PC-3 (cell line): ENCODE results near the gene KCNK2. TPM values are rescaled to one million over a fixed set of nuclear protein-coding genes. Genes with fewer than 3 reads are reported as not detected.

ENCODE experiments used
- ATAC-seq: fragments of 200-7000 bp; cut with Tn5 transposase; 2 replicates; pipeline ENCODE4 v1.9.1; 2020; ENCODE audit warnings: mild to moderate bottlenecking, moderate library complexity
- BruUV-seq: library from RNA; stranded (reverse); fragments of 400-500 nt; replicated peaks from 2 replicates; lab custom pipeline; 2021; lab: Mats Ljungman, UMichigan
- CTCF ChIA-PET: fragments of 300-600 bp; sonication (Branson Sonifier 250); formaldehyde crosslinking; loops from one replicate; lab custom pipeline; 2022; ENCODE audit warnings: antibody characterized with exemption; lab: Charles Lee
- POLR2A ChIA-PET: fragments of 300-600 bp; sonication (Branson Sonifier 250); formaldehyde crosslinking; loops from one replicate; lab custom pipeline; 2022; ENCODE audit warnings: antibody characterized with exemption; ENCODE audit not compliant: unreplicated experiment; lab: Charles Lee
- DNase-seq: peaks from one replicate; pipeline ENCODE4 v3.0.0-alpha.2; 2015
- H2AFZ ChIP-seq: fragments of 300-600 bp; sonication (generic); 2 replicates; pipeline ENCODE4 v1.6.0; 2016; ENCODE audit warnings: antibody characterized with exemption, low read length
- H3F3A ChIP-seq: fragments of 300-600 bp; sonication (generic); one replicate; pipeline ENCODE4 v1.6.0; 2017; ENCODE audit warnings: antibody characterized with exemption, low read length, control low read depth, mild to moderate bottlenecking; ENCODE audit not compliant: unreplicated experiment
- H3K27ac ChIP-seq: fragments of 300-600 bp; sonication (generic); 2 replicates; pipeline ENCODE4 v1.5.1; 2016; ENCODE audit warnings: mild to moderate bottlenecking, low read length
- H3K27me3 ChIP-seq: fragments of 300-600 bp; sonication (generic); 2 replicates; pipeline ENCODE4 v1.6.1; 2016; ENCODE audit warnings: low read length, mixed read lengths
- H3K36me3 ChIP-seq: fragments of 300-600 bp; sonication (generic); 2 replicates; pipeline ENCODE4 v1.6.1; 2016; ENCODE audit warnings: low read depth, mixed run types, low read length, mixed read lengths
- H3K4me1 ChIP-seq: fragments of 300-600 bp; sonication (generic); 2 replicates; pipeline ENCODE4 v1.5.1; 2016; ENCODE audit warnings: low read length; ENCODE audit not compliant: insufficient read depth
- H3K4me2 ChIP-seq: fragments of 300-600 bp; sonication (generic); 2 replicates; pipeline ENCODE4 v1.6.0; 2016; ENCODE audit warnings: low read length
- H3K4me3 ChIP-seq: fragments of 300-600 bp; sonication (generic); 2 replicates; pipeline ENCODE4 v1.5.1; 2016; ENCODE audit warnings: mild to moderate bottlenecking, low read length, mixed read lengths
- H3K79me2 ChIP-seq: fragments of 300-600 bp; sonication (generic); 2 replicates; pipeline ENCODE4 v1.6.1; 2017; ENCODE audit warnings: low read length, mixed read lengths
- H3K9ac ChIP-seq: fragments of 300-600 bp; sonication (generic); 2 replicates; pipeline ENCODE4 v1.6.0; 2016; ENCODE audit warnings: mild to moderate bottlenecking, low read length
- H3K9me2 ChIP-seq: fragments of 300-600 bp; sonication (generic); replicated peaks from 2 replicates; pipeline ENCODE4 v1.6.1; 2016; ENCODE audit warnings: mixed run types, low read length, mixed read lengths
- H3K9me3 ChIP-seq: fragments of 300-600 bp; sonication (generic); 2 replicates; pipeline ENCODE4 v1.6.1; 2016; ENCODE audit warnings: low read length, mixed read lengths
- H4K20me1 ChIP-seq: fragments of 300-600 bp; sonication (generic); 2 replicates; pipeline ENCODE4 v1.6.1; 2016; ENCODE audit warnings: low read length, mixed read lengths
- CTCF ChIP-seq: fragments of 300-600 bp; sonication (generic); conservative IDR thresholded peaks from 2 replicates; pipeline ENCODE4 v1.5.1; 2017; ENCODE audit warnings: antibody characterized with exemption, low read depth, mild to moderate bottlenecking, low read length
- EZH2 ChIP-seq: fragments of 300-600 bp; sonication (generic); IDR thresholded peaks from one replicate; pipeline ENCODE4 v1.6.1; 2017; ENCODE audit warnings: antibody characterized with exemption, mild to moderate bottlenecking, low read length; ENCODE audit not compliant: unreplicated experiment
- EZH2phosphoT487 ChIP-seq: fragments of 300-600 bp; sonication (generic); IDR thresholded peaks from 2 replicates; pipeline ENCODE4 v1.6.1; 2018; ENCODE audit warnings: mild to moderate bottlenecking, antibody characterized with exemption, low read length, borderline replicate concordance
- intact Hi-C: fragments of 100-400 bp; cut with micrococcal nuclease; formaldehyde crosslinking; loops from 2 replicates; pipeline ENCODE4 v1.9.0; 2023
- total RNA-seq: library from RNA; depleted of rRNA; stranded (reverse); fragments of >200 nt; gene quantifications from 2 replicates; pipeline ENCODE4 v1.2.3, GENCODE V29; 2014

KCNK2 gene
- total RNA-seq, 1 experiment from 2014 or later = not detected

GRCh38 chr1:215128504-215128903, 46.0 kb downstream of the KCNK2 start:
- Histone ChIP-seq H3K4me3 (no peak overlapping the region), H3F3A (no peaks in the 10 kb centered on the region), H3K9ac (no peak overlapping the region), H3K4me2 (no peak overlapping the region), H3K9me3 (no peaks in the 10 kb centered on the region), H3K27ac (no peak overlapping the region), H3K79me2 (no peaks in the 10 kb centered on the region), H4K20me1 (no peaks in the 10 kb centered on the region), H2AFZ (peak overlapping the region; percentile 24), H3K36me3 (no peaks in the 10 kb centered on the region), H3K4me1 (no peaks in the 10 kb centered on the region), H3K27me3 (no peaks in the 10 kb centered on the region), H3K9me2 (no peaks in the 10 kb centered on the region; the same call in 1 of the 2 replicates)
- POLR2A ChIA-PET = no interaction called here
- CTCF ChIA-PET = no interaction called here
- intact Hi-C loops = no loop called here
- DNase-seq = no peak
- BruUV-seq = no TSS peak
- TF ChIP-seq CTCF = no peak
- no peak for TF ChIP-seq EZH2phosphoT487
- no peak for TF ChIP-seq EZH2
- no peak for ATAC-seq

- POLR2A ChIA-PET = no interaction called here
- Histone ChIP-seq H3K27ac (no peak overlapping the region), H3K4me2 (no peak overlapping the region), H4K20me1 (no peaks in the 10 kb centered on the region), H3K4me1 (no peaks in the 10 kb centered on the region), H3K9me2 (no peaks in the 10 kb centered on the region; the same call in 1 of the 2 replicates), H3K9ac (no peak overlapping the region), H3K36me3 (no peaks in the 10 kb centered on the region), H3K4me3 (no peak overlapping the region), H2AFZ (no peak overlapping the region), H3F3A (no peaks in the 10 kb centered on the region), H3K9me3 (no peaks in the 10 kb centered on the region), H3K27me3 (no peaks in the 10 kb centered on the region), H3K79me2 (no peaks in the 10 kb centered on the region)
- DNase-seq (no peak), ATAC-seq (no peak)
- CTCF ChIA-PET = no interaction called here
- intact Hi-C loops = no loop called here
- no TSS peak for BruUV-seq
- TF ChIP-seq EZH2phosphoT487 = no peak
- TF ChIP-seq CTCF = no peak
- no peak for TF ChIP-seq EZH2
Observed at GRCh38 chr1:215131291-215131690, 48.8 kb downstream of the KCNK2 start.

- BruUV-seq = no TSS peak
- no peak for ATAC-seq
- POLR2A ChIA-PET = no interaction called here
Observed at GRCh38 chr1:215132156-215132555, 49.6 kb downstream of the KCNK2 start.

More at GRCh38 chr1:215132156-215132555, 49.6 kb downstream of the KCNK2 start:
- H3K36me3 ChIP-seq = no peaks in the 10 kb centered on the region
- no peak for TF ChIP-seq EZH2
- TF ChIP-seq CTCF = no peak
- no peak for TF ChIP-seq EZH2phosphoT487
- CTCF ChIA-PET = no interaction called here
- no peaks in the 10 kb centered on the region for H3K4me1 ChIP-seq
- H3K4me3 ChIP-seq = no peak overlapping the region
- no peak for DNase-seq
- intact Hi-C loops = no loop called here
- no peaks in the 10 kb centered on the region; the same call in 1 of the 2 replicates for H3K9me2 ChIP-seq
- H3K9me3 ChIP-seq = no peaks in the 10 kb centered on the region
- no peaks in the 10 kb centered on the region for H3F3A ChIP-seq
- no peaks in the 10 kb centered on the region for H3K27me3 ChIP-seq
- H2AFZ ChIP-seq = no peak overlapping the region
- H4K20me1 ChIP-seq = no peaks in the 10 kb centered on the region
- H3K27ac ChIP-seq = no peak overlapping the region
- H3K4me2 ChIP-seq = no peak overlapping the region
- no peak overlapping the region for H3K9ac ChIP-seq
- H3K79me2 ChIP-seq = no peaks in the 10 kb centered on the region
